Endothelial cell of umbilical vein (primary cell): ENCODE data around the gene PERCC1. TPM values are rescaled to one million over a fixed set of nuclear protein-coding genes. Genes with fewer than 3 reads are reported as not detected.

Source experiments
- BruUV-seq: library from RNA; stranded (reverse); fragments of 400-500 nt; replicated peaks from 2 replicates; lab custom pipeline; 2021; lab: Mats Ljungman, UMichigan
- CTCF ChIA-PET: fragments of 300-600, 350-600 bp; sonication (Branson Sonifier 250); formaldehyde crosslinking; loops from one replicate; lab custom pipeline; 2021; ENCODE audit warnings: antibody characterized with exemption, inconsistent platforms; lab: Charles Lee
- POLR2A ChIA-PET: fragments of 300-600, 350-600 bp; sonication (Branson Sonifier 250); formaldehyde crosslinking; loops from one replicate; lab custom pipeline; 2021; ENCODE audit warnings: antibody characterized with exemption, inconsistent platforms; lab: Charles Lee
- DNase-seq: peaks from one replicate; pipeline ENCODE4 v3.0.0-alpha.2; 2011; ENCODE audit warnings: low read depth, low spot score
- FAIRE-seq: peaks from 2 replicates; lab custom pipeline; 2011; peaks lifted over from hg19 to GRCh38; lab: Jason Lieb, UNC
- H2AFZ ChIP-seq: 2 replicates; pipeline ENCODE4 v1.6.0; 2012; ENCODE audit warnings: low read depth, low read length, control low read depth, inconsistent platforms
- H3K27ac ChIP-seq: 2 replicates; pipeline ENCODE4 v1.5.1; 2011; ENCODE audit warnings: low read depth, mild to moderate bottlenecking, control low read depth, low read length, moderate library complexity; ENCODE audit not compliant: insufficient read depth
- H3K27me3 ChIP-seq, 2 experiments: 2 replicates each; pipeline versions ENCODE4 v1.6.0 to v1.6.1; 2011; ENCODE audit warnings: low read length in 2 of 2, mixed read lengths in 1 of 2; ENCODE audit not compliant: control insufficient read depth in 2 of 2, insufficient read depth in 2 of 2
- H3K36me3 ChIP-seq, 2 experiments: 2 replicates in 1 of 2; 3 replicates in 1 of 2; pipeline ENCODE4 v1.5.1; 2011; ENCODE audit warnings: low read length in 2 of 2, mild to moderate bottlenecking in 1 of 2, moderate library complexity in 1 of 2; ENCODE audit not compliant: control insufficient read depth in 2 of 2, insufficient read depth in 2 of 2; ENCODE audit errors: extremely low read depth in 1 of 2
- H3K4me1 ChIP-seq: 3 replicates; pipeline ENCODE4 v1.5.1; 2011; ENCODE audit warnings: mild to moderate bottlenecking, low read length; ENCODE audit not compliant: control insufficient read depth, insufficient read depth; ENCODE audit errors: extremely low read depth
- H3K4me2 ChIP-seq: 2 replicates; pipeline ENCODE4 v1.6.1; 2011; ENCODE audit warnings: low read length, control low read depth, mixed read lengths; ENCODE audit not compliant: insufficient read depth
- H3K4me3 ChIP-seq, 3 experiments: fragments of 200-600 bp in 1 of 3; sonication (generic), shearing (Covaris generic) in 1 of 3; replicated peaks in 1 of 3; 2 replicates each; pipeline ENCODE4 v1.5.1; 2011 to 2016; ENCODE audit warnings: control low read depth in 3 of 3, low read length in 3 of 3, mild to moderate bottlenecking in 2 of 3, inconsistent platforms in 1 of 3, low read depth in 1 of 3, moderate library complexity in 1 of 3; ENCODE audit not compliant: insufficient read depth in 1 of 3
- H3K79me2 ChIP-seq: 2 replicates; pipeline ENCODE4 v1.6.0; 2012; ENCODE audit warnings: low read length, inconsistent platforms; ENCODE audit not compliant: control insufficient read depth, insufficient read depth
- H3K9ac ChIP-seq: replicated peaks from 2 replicates; pipeline ENCODE3; 2011; ENCODE audit warnings: low read length, control low read depth; ENCODE audit not compliant: insufficient read depth; ENCODE audit errors: extremely low read depth
- H3K9me1 ChIP-seq: replicated peaks from 3 replicates; pipeline ENCODE4 v1.6.0; 2011; ENCODE audit warnings: mild to moderate bottlenecking, low read length; ENCODE audit not compliant: control insufficient read depth, insufficient read depth; ENCODE audit errors: extremely low read depth
- H3K9me3 ChIP-seq: replicated peaks from 2 replicates; pipeline ENCODE4 v1.5.1; 2012; ENCODE audit warnings: low read length, inconsistent platforms; ENCODE audit not compliant: control insufficient read depth, insufficient read depth
- H4K20me1 ChIP-seq: replicated peaks from 2 replicates; pipeline ENCODE3; 2011; ENCODE audit warnings: mild to moderate bottlenecking, low read length; ENCODE audit not compliant: control insufficient read depth, insufficient read depth; ENCODE audit errors: extremely low read depth
- CTCF ChIP-seq, 2 donors: IDR thresholded peaks; 1 replicate in 1 of 2; 2 replicates in 1 of 2; pipeline ENCODE4 v1.5.1; 2011; ENCODE audit warnings: low read length in 2 of 2, mild to moderate bottlenecking in 2 of 2, moderate library complexity in 2 of 2, control low read depth in 1 of 2, inconsistent platforms in 1 of 2, low read depth in 1 of 2; ENCODE audit not compliant: insufficient read depth in 1 of 2; ENCODE audit errors: extremely low read depth in 1 of 2
- EZH2 ChIP-seq: IDR thresholded peaks from 2 replicates; pipeline ENCODE4 v1.6.1; 2012; ENCODE audit warnings: borderline replicate concordance, low read depth, mild to moderate bottlenecking, moderate library complexity, low read length, inconsistent platforms; ENCODE audit not compliant: severe bottlenecking
- FOS ChIP-seq: IDR thresholded peaks from 2 replicates; pipeline ENCODE4 v1.6.1; 2011; ENCODE audit warnings: mild to moderate bottlenecking, low read length, moderate library complexity, borderline replicate concordance; ENCODE audit not compliant: insufficient read depth
- GATA2 ChIP-seq: IDR thresholded peaks from 2 replicates; pipeline ENCODE4 v1.7.0; 2011; ENCODE audit warnings: low read depth, mild to moderate bottlenecking, moderate library complexity, mixed read lengths, low read length; ENCODE audit not compliant: insufficient read length, insufficient read depth
- JUN ChIP-seq: IDR thresholded peaks from 2 replicates; pipeline ENCODE4 v1.6.1; 2011; ENCODE audit warnings: borderline replicate concordance, low read depth; ENCODE audit not compliant: insufficient read length, insufficient read depth
- MAX ChIP-seq: IDR thresholded peaks from 2 replicates; pipeline ENCODE4 v1.6.1; 2011; ENCODE audit not compliant: insufficient read depth, insufficient read length
- MYC ChIP-seq: IDR thresholded peaks from one replicate; pipeline ENCODE4 v1.6.1; 2011; ENCODE audit warnings: mild to moderate bottlenecking, low read depth, low read length
- POLR2AphosphoS5 ChIP-seq: IDR thresholded peaks from 2 replicates; pipeline ENCODE4 v1.6.1; 2012; ENCODE audit warnings: low read depth, mild to moderate bottlenecking, control low read depth, low read length, moderate library complexity; ENCODE audit not compliant: insufficient read depth
- dilution Hi-C: fragments of 300-500 bp; cut with MboI; formaldehyde crosslinking; loops from one replicate; pipeline ENCODE4 v1.15.0; 2019; ENCODE audit warnings: low sequenced_read_pairs; ENCODE audit not compliant: extremely low pct_ligation_motif_present
- intact Hi-C: fragments of 100-400 bp; cut with micrococcal nuclease; formaldehyde crosslinking; loops from one replicate; pipeline ENCODE4 v1.10.0; 2022
- polyA plus RNA-seq, 4 experiments: library from polyadenylated mRNA; depleted of rRNA in 3 of 4; stranded (reverse) in 3 of 4; unstranded in 1 of 4; fragments of >200 nt; gene quantifications; 2 replicates each; pipeline versions ENCODE4 v1.2.1 to v1.2.3, GENCODE V29; 2011 to 2012; ENCODE audit warnings: missing spikeins in 1 of 4
- total RNA-seq: library from RNA; stranded (reverse); gene quantifications from 2 replicates; pipeline ENCODE4 v1.2.3, GENCODE V29; 2021

The PERCC1 gene
- total and polyA plus RNA-seq, 2 donors (not counting 3 experiments of a cell fraction or from before 2014, with no cell fraction given) = not detected

- H3K4me1 ChIP-seq = no peaks in the 10 kb centered on the region
- BruUV-seq = no TSS peak
- H2AFZ ChIP-seq = no peak overlapping the region
- H4K20me1 ChIP-seq = no peaks in the 10 kb centered on the region
- H3K4me3 ChIP-seq = no peak overlapping the region
- TF ChIP-seq POLR2AphosphoS5 (no peak), MAX (no peak), MYC (no peak)
- dilution Hi-C loops = no loop called here
- DNase-seq = no peak
- POLR2A ChIA-PET = no interaction called here
- H3K9me3 ChIP-seq = no peaks in the 10 kb centered on the region
- CTCF ChIA-PET = no interaction called here
- no peaks in the 10 kb centered on the region for H3K9me1 ChIP-seq
- H3K79me2 ChIP-seq = no peaks in the 10 kb centered on the region
- no peak overlapping the region for H3K27ac ChIP-seq
- no peak overlapping the region for H3K4me2 ChIP-seq
- FAIRE-seq = no peak
- intact Hi-C loops = no loop called here
- H3K9ac ChIP-seq = no peak overlapping the region
- no peaks in the 10 kb centered on the region for H3K27me3 ChIP-seq
- H3K36me3 ChIP-seq = no peaks in the 10 kb centered on the region
Measured at GRCh38 chr16:1435921-1436697, 5.2 kb downstream of the PERCC1 start.

- no TSS peak for BruUV-seq
- no peak for DNase-seq
- FAIRE-seq = no peak
- intact Hi-C loops = no loop called here
- POLR2A ChIA-PET = no interaction called here
- TF ChIP-seq JUN (no peak), GATA2 (no peak), MYC (no peak), CTCF (IDR thresholded peaks at IDR 0.05; ENCODE audit: extremely low read depth in 1 of 2, insufficient read depth in 1 of 2, low read depth in 1 of 2, low read length in 2 of 2) (no peak), FOS (no peak), MAX (no peak), POLR2AphosphoS5 (no peak), EZH2 (no peak)
- no peaks in the 10 kb centered on the region for H3K27me3 ChIP-seq
- no peak overlapping the region for H3K27ac ChIP-seq
- H4K20me1 ChIP-seq = no peaks in the 10 kb centered on the region
- no peak overlapping the region for H2AFZ ChIP-seq
- H3K79me2 ChIP-seq = no peaks in the 10 kb centered on the region
- H3K4me2 ChIP-seq = no peak overlapping the region
- no peak overlapping the region for H3K9ac ChIP-seq
- CTCF ChIA-PET = interaction anchor here (1.8 kb wide), 1 partner anchor 8 kb away, joined by 6 read pairs; no protein-coding TSS in a partner anchor
- no peaks in the 10 kb centered on the region for H3K36me3 ChIP-seq
- no peaks in the 10 kb centered on the region for H3K9me1 ChIP-seq
- dilution Hi-C loops = no loop called here
- no peaks in the 10 kb centered on the region for H3K4me1 ChIP-seq
- no peaks in the 10 kb centered on the region for H3K9me3 ChIP-seq
- no peak overlapping the region for H3K4me3 ChIP-seq
Measured at GRCh38 chr16:1436731-1437355, 6.0 kb downstream of the PERCC1 start.
